ENCODE results near the gene AP1S3. TPM values are rescaled to one million over a fixed set of nuclear protein-coding genes. Genes with fewer than 3 reads are reported as not detected.

AP1S3 gene
- total RNA-seq, 4 donors from 2014 or later: 0.80 to 6.4 (median 1.7) TPM

DNA sequence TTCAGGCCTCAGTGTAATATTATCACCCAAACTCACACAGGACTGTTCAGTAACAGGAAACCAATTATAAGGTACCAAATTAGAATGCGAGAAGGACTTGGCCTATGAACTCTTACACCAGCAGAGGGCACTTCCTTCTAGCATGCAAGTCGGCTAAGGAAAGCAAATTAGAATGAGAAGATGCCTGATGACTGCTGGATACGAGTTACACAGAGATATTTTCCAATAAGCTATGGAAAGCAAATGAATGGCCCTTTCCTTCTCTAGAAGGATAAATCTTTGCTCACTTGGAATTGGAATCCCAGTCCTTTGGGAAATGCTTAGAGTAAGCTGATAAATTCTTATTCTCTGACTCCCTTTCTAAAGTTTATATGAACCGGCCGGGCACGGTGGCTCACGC lies 109.8 kb downstream of the AP1S3 start:
- TF ChIP-seq POLR2A (IDR thresholded peaks at IDR 0.05): no peak
- TF ChIP-seq, protein P1, sequence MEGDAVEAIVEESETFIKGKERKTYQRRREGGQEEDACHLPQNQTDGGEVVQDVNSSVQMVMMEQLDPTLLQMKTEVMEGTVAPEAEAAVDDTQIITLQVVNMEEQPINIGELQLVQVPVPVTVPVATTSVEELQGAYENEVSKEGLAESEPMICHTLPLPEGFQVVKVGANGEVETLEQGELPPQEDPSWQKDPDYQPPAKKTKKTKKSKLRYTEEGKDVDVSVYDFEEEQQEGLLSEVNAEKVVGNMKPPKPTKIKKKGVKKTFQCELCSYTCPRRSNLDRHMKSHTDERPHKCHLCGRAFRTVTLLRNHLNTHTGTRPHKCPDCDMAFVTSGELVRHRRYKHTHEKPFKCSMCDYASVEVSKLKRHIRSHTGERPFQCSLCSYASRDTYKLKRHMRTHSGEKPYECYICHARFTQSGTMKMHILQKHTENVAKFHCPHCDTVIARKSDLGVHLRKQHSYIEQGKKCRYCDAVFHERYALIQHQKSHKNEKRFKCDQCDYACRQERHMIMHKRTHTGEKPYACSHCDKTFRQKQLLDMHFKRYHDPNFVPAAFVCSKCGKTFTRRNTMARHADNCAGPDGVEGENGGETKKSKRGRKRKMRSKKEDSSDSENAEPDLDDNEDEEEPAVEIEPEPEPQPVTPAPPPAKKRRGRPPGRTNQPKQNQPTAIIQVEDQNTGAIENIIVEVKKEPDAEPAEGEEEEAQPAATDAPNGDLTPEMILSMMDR (IDR thresholded peaks at IDR 0.05): no peak
- no peak overlapping the region for H3K4me3 ChIP-seq (ENCODE audit: low read depth, poor library complexity, severe bottlenecking)
- intact Hi-C loops (cut with DNase I; ENCODE audit: low total_unique reads): no loop called here
- WGBS, 2 donors: 61 to 69% methylated on average over 7 of the region's 7 CpGs
- DNase-seq (ENCODE audit: low spot score in 2 of 2): no peak

DNA sequence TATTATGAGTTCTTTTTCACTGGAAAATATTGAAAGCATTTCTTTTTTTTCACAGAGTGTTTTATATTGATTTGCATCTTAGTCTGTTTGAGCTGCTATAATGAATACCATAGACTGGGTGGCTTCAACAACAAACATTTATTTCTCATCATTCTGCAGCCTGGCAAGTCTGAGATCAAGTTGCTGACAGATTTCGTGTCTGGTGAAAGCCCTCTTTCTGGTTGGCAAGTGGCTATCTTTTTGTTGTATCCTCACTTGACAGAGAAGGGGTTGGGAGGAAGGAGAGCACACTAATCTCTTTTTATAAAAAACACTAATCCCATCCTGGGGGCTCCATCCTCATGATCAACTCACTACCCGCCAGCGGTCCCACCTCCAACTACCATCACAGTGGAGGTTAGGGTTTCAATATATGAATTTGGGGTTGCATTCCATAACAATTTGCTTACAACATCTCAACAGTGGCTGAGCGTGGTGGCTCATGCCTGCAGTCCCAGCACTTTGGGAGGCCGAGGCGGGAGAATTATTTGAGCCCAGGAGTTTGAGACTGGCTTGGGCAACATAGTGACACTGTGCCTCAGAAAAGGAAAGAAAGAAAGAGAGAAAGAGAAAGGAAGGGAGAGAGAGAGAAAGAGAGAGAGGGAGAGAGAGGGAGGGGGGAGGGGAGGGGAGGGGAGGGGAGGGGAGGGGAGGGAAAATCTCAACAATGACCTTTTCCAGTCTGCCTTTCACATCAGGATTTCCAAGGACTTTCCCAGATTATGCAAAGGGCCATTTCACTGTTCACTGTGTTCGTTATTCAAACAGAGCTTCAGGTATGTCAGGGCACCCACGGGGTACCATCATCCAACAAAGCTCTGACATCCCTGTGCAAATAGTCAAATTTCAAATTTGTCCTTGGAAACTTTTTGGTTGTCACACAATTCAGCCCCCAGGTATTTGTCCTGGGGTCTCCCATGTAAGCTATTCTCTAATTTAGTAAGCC lies 111.1 kb downstream of the AP1S3 start:
- intact Hi-C loops (cut with DNase I; ENCODE audit: low total_unique reads): no loop called here
- H3K4me3 ChIP-seq (ENCODE audit: low read depth, poor library complexity, severe bottlenecking): no peak overlapping the region
- no peak for DNase-seq (ENCODE audit: low spot score in 2 of 2)
- WGBS, 2 donors: 81 to 92% methylated on average over 8 of the region's 8 CpGs
- TF ChIP-seq POLR2A (IDR thresholded peaks at IDR 0.05): no peak
- TF ChIP-seq, protein P1 (IDR thresholded peaks at IDR 0.05): no peak

GRCh38 chr2:223725494-223725893 lies 111.9 kb downstream of the AP1S3 start:
- intact Hi-C loops (cut with DNase I; ENCODE audit: low total_unique reads): no loop called here
- TF ChIP-seq, protein P1 (IDR thresholded peaks at IDR 0.05): no peak
- TF ChIP-seq POLR2A (IDR thresholded peaks at IDR 0.05): no peak
- H3K4me3 ChIP-seq (ENCODE audit: low read depth, poor library complexity, severe bottlenecking): no peak overlapping the region
- WGBS, 2 donors: 11 to 16% methylated on average over 5 of the region's 5 CpGs
- peak; percentile 76 to 88 for DNase-seq (ENCODE audit: low spot score in 2 of 2)

DNA sequence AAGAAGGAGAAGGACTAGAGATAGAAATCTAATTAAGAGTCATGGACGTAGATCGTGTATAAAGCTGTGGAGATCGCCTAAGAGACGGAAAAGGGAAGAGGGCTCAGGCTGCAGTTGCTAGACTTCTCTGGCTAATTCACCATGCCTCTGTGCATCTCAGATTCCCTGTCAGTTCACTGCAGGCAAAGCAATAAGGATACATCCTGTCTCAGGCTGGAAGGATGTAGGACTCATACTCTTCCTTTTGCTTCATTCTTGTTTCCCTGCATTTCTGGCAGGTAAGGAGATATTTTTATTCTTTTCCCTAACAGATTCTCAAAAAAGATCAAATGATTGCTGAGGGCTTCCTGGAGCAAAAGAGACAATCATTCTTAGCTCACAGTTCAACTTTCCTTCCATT lies 112.5 kb downstream of the AP1S3 start:
- no peak overlapping the region for H3K4me3 ChIP-seq (ENCODE audit: low read depth, poor library complexity, severe bottlenecking)
- 80 to 90% methylated on average over 4 of the region's 4 CpGs for WGBS, 2 donors
- DNase-seq (ENCODE audit: low spot score in 2 of 2): no peak
- TF ChIP-seq, protein P1 (IDR thresholded peaks at IDR 0.05): no peak
- no peak for TF ChIP-seq POLR2A (IDR thresholded peaks at IDR 0.05)
- intact Hi-C loops (cut with DNase I; ENCODE audit: low total_unique reads): no loop called here

GRCh38 chr2:223723954-223724411 lies 113.4 kb downstream of the AP1S3 start:
- WGBS, 2 donors: 76 to 86% methylated on average over 5 of the region's 5 CpGs
- TF ChIP-seq POLR2A (IDR thresholded peaks at IDR 0.05): no peak
- TF ChIP-seq, protein P1 (IDR thresholded peaks at IDR 0.05): no peak
- no peak for DNase-seq (ENCODE audit: low spot score in 2 of 2)
- H3K4me3 ChIP-seq (ENCODE audit: low read depth, poor library complexity, severe bottlenecking): no peak overlapping the region
- intact Hi-C loops (cut with DNase I; ENCODE audit: low total_unique reads): no loop called here

All from lower leg skin (tissue), 4 donors.